ENCODE data around the gene ARHGEF7.
"Not testable (repeated sequence)": the region's sequence is repeated elsewhere in the genome, so short reads cannot be mapped to it uniquely, and the experiment has no call there.

GRCh38 chr13:111189064-111189505, 74.0 kb downstream of the ARHGEF7 start:
- TF ChIP-seq CTCF (IDR thresholded peaks at IDR 0.05 in 2 of 3, conservative IDR thresholded peaks at IDR 0.05 in 1 of 3; ENCODE audit: borderline replicate concordance in 1 of 3, insufficient read depth in 1 of 3, low read depth in 2 of 3, low read length in 2 of 3); POLR2A (IDR thresholded peaks at IDR 0.05; ENCODE audit: borderline replicate concordance, extremely low read depth, insufficient read depth, insufficient read length); SRF (IDR thresholded peaks at IDR 0.05; ENCODE audit: low read depth); SIN3A (IDR thresholded peaks at IDR 0.05; ENCODE audit: low read depth); EZH2 (IDR thresholded peaks at IDR 0.05); POLR2AphosphoS5 (IDR thresholded peaks at IDR 0.05; ENCODE audit: low read depth, low read length); YY1 (IDR thresholded peaks at IDR 0.05; ENCODE audit: extremely low read depth, insufficient replicate concordance, low read depth, low read length); CEBPB (IDR thresholded peaks at IDR 0.05; ENCODE audit: low read depth); RAD21 (IDR thresholded peaks at IDR 0.05; ENCODE audit: low read depth); SP1 (IDR thresholded peaks at IDR 0.05; ENCODE audit: low read depth); TCF7L2 (IDR thresholded peaks at IDR 0.05; ENCODE audit: borderline replicate concordance, extremely low read depth, insufficient read depth, insufficient read length); EZH2phosphoT487 (IDR thresholded peaks at IDR 0.05; ENCODE audit: borderline replicate concordance): not testable (repeated sequence)
